Hepatocyte (in vitro differentiated cells): ENCODE data around the gene CLMP. TPM values are rescaled to one million over a fixed set of nuclear protein-coding genes. Genes with fewer than 3 reads are reported as not detected.
A peak's percentile ranks its signal among the peaks of the same experiment; 100 is the strongest.

Experiments used
- DNase-seq: peaks from one replicate; pipeline ENCODE4 v3.0.0-alpha.2; 2016; ENCODE audit warnings: low spot score
- H2AFZ ChIP-seq: fragments of 200-600 bp; sonication (generic); 2 replicates; pipeline ENCODE4 v1.6.0; 2016; ENCODE audit warnings: antibody characterized with exemption, mild to moderate bottlenecking
- H3K27ac ChIP-seq: fragments of 200-600 bp; sonication (generic); 2 replicates; pipeline ENCODE4 v1.5.1; 2016; ENCODE audit warnings: mild to moderate bottlenecking
- H3K27me3 ChIP-seq: fragments of 200-600 bp; sonication (generic); 2 replicates; pipeline ENCODE4 v1.6.1; 2016
- H3K36me3 ChIP-seq: fragments of 200-600 bp; sonication (generic); replicated peaks from 2 replicates; pipeline ENCODE4 v1.5.1; 2016; ENCODE audit warnings: low read depth; ENCODE audit not compliant: insufficient read depth
- H3K4me1 ChIP-seq: fragments of 200-600 bp; sonication (generic); 2 replicates; pipeline ENCODE4 v1.5.1; 2016; ENCODE audit warnings: mild to moderate bottlenecking, moderate library complexity; ENCODE audit not compliant: insufficient read depth
- H3K4me2 ChIP-seq: fragments of 200-600 bp; sonication (generic); 2 replicates; pipeline ENCODE4 v1.6.0; 2016
- H3K4me3 ChIP-seq: fragments of 200-600 bp; sonication (generic); 2 replicates; pipeline ENCODE4 v1.5.1; 2016; ENCODE audit warnings: mild to moderate bottlenecking
- H3K79me2 ChIP-seq: fragments of 200-600 bp; sonication (generic); 2 replicates; pipeline ENCODE4 v1.6.0; 2017; ENCODE audit warnings: mild to moderate bottlenecking
- H3K9me2 ChIP-seq: fragments of 200-600 bp; sonication (generic); replicated peaks from 2 replicates; pipeline ENCODE4 v1.6.0; 2017; ENCODE audit warnings: mild to moderate bottlenecking; ENCODE audit not compliant: insufficient read depth
- H3K9me3 ChIP-seq: fragments of 200-600 bp; sonication (generic); 2 replicates; pipeline ENCODE4 v1.5.1; 2016; ENCODE audit warnings: low read depth, mild to moderate bottlenecking
- H4K20me1 ChIP-seq: fragments of 200-600 bp; sonication (generic); 2 replicates; pipeline ENCODE4 v1.6.0; 2016; ENCODE audit warnings: mild to moderate bottlenecking; ENCODE audit not compliant: insufficient read depth, poor library complexity, severe bottlenecking
- CTCF ChIP-seq: fragments of 200-600 bp; sonication (generic); IDR thresholded peaks from 2 replicates; pipeline ENCODE4 v1.5.1; 2016; ENCODE audit warnings: antibody characterized with exemption, mild to moderate bottlenecking; ENCODE audit not compliant: poor library complexity
- EZH2 ChIP-seq: fragments of 200-600 bp; sonication (generic); IDR thresholded peaks from 2 replicates; pipeline ENCODE4 v1.6.1; 2016; ENCODE audit warnings: antibody characterized with exemption, mild to moderate bottlenecking, borderline replicate concordance
- EZH2phosphoT487 ChIP-seq: fragments of 200-600 bp; sonication (generic); IDR thresholded peaks from one replicate; pipeline ENCODE4 v1.6.1; 2018; ENCODE audit warnings: antibody characterized with exemption, mild to moderate bottlenecking, low read depth, moderate library complexity; ENCODE audit not compliant: unreplicated experiment, severe bottlenecking
- WGBS: methylation state at CpG from one replicate; pipeline ENCODE4 v1.1.6; 2016; ENCODE audit warnings: low lambda C conversion rate; ENCODE audit errors: missing lambda C conversion rate; 5-methylcytosine and 5-hydroxymethylcytosine counted together
- polyA plus RNA-seq: library from polyadenylated mRNA; unstranded; fragments of >200 nt; fragmentation: Nextera tagmentation; extraction: Ambion mirVana; gene quantifications from 2 replicates; pipeline ENCODE4 v1.2.1, GENCODE V29; 2016
- total RNA-seq: library from RNA; depleted of rRNA; stranded (reverse); fragments of >200 nt; gene quantifications from 2 replicates; pipeline ENCODE4 v1.2.3, GENCODE V29; 2014

CLMP gene
- total and polyA plus RNA-seq, 2 experiments from 2014 or later = 23.3 to 59.4 TPM

- H3K9me3 ChIP-seq = no peaks in the 10 kb centered on the region
- H3K27me3 ChIP-seq = peaks cover 36% of the 10 kb centered on the region
- no peaks in the 10 kb centered on the region for H3K36me3 ChIP-seq
- H3K79me2 ChIP-seq = peaks cover 46% of the 10 kb centered on the region
- H3K4me1 ChIP-seq = peaks cover 23% of the 10 kb centered on the region
- H3K27ac ChIP-seq = peak overlapping the region; percentile 96
- WGBS = 5% methylated on average over 34 of the region's 54 CpGs
- peak overlapping the region; percentile 81 for H3K4me2 ChIP-seq
- peak; percentile 49 for DNase-seq
- no peaks in the 10 kb centered on the region for H3K9me2 ChIP-seq
- no peak for TF ChIP-seq EZH2phosphoT487
- TF ChIP-seq CTCF = no peak
- no peaks in the 10 kb centered on the region for H4K20me1 ChIP-seq
- peak overlapping the region; percentile 60 for H2AFZ ChIP-seq
- peak overlapping the region; percentile 74 for H3K4me3 ChIP-seq
Measured at GRCh38 chr11:123194337-123195187, 486 bp downstream of the CLMP start.

DNA sequence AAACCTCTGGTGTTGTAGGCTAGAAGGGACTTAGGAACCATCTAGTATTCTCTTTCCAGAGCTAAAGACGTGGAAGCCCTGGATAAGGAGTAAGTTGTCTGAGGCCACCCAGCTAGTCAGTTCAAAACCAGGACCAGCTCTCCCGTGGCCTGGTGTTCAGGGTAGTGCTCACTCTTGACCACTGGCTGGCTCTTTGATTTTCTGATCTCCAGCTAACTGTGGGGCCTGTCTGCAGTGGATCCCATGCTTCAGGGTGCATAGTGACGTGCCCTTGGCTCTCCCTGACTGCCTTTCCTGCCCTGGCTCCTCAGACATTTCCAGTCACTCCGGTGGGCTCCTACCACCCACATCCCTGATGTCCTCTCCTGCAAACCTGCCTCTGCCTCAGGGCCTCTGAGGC is 1.3 kb downstream of the CLMP start:
- H2AFZ ChIP-seq = no peak overlapping the region
- no peaks in the 10 kb centered on the region for H4K20me1 ChIP-seq
- peaks cover 51% of the 10 kb centered on the region for H3K79me2 ChIP-seq
- peaks cover 23% of the 10 kb centered on the region for H3K4me1 ChIP-seq
- peak overlapping the region; percentile 74 for H3K4me3 ChIP-seq
- 32% methylated on average over 4 of the region's 4 CpGs for WGBS
- H3K4me2 ChIP-seq = peak overlapping the region; percentile 81
- no peaks in the 10 kb centered on the region for H3K36me3 ChIP-seq
- no peak for TF ChIP-seq EZH2
- no peak for TF ChIP-seq EZH2phosphoT487
- no peak for TF ChIP-seq CTCF
- DNase-seq = no peak
- H3K9me3 ChIP-seq = no peaks in the 10 kb centered on the region
- H3K27ac ChIP-seq = peak overlapping the region; percentile 96
- H3K9me2 ChIP-seq = no peaks in the 10 kb centered on the region
- H3K27me3 ChIP-seq = peaks cover 34% of the 10 kb centered on the region

- no peak for DNase-seq
- Histone ChIP-seq H3K4me1 (peaks cover 20% of the 10 kb centered on the region), H4K20me1 (no peaks in the 10 kb centered on the region), H2AFZ (no peak overlapping the region), H3K4me2 (peak overlapping the region; percentile 81), H3K36me3 (no peaks in the 10 kb centered on the region), H3K4me3 (no peak overlapping the region), H3K27me3 (peaks cover 30% of the 10 kb centered on the region), H3K27ac (no peak overlapping the region), H3K9me3 (no peaks in the 10 kb centered on the region), H3K9me2 (no peaks in the 10 kb centered on the region), H3K79me2 (peaks cover 63% of the 10 kb centered on the region)
- WGBS = 85% methylated on average over 2 of the region's 2 CpGs
- no peak for TF ChIP-seq CTCF
- no peak for TF ChIP-seq EZH2
- TF ChIP-seq EZH2phosphoT487 = no peak
Measured at GRCh38 chr11:123191939-123192338, 3.1 kb downstream of the CLMP start.
